Measurements from ENCODE around the gene MYOZ2.
"Not testable (repeated sequence)": the region's sequence is repeated elsewhere in the genome, so short reads cannot be mapped to it uniquely, and the experiment has no call there.

Gene MYOZ2

DNA sequence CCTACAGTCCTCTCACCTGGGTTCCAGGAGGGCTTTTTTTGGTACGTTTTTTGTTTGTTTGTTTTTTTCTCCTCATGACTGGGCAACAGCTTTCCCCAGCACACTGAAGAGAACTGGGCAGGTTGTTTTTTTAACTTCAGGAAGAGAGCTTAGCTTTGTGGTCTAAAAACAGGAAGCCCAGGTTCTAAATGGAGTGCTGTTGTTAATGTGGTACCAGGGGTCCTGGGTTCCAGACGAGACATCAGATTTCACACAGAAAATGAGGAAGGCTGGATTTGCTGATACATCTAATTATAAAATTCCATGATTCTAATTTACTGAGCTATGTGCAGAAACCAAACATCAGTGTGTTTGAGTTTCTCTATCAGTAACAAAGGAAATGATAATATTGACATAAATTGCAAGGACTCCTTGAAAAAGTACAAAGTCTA, 4.2 kb downstream of the MYOZ2 start:
- TF ChIP-seq, protein P1, sequence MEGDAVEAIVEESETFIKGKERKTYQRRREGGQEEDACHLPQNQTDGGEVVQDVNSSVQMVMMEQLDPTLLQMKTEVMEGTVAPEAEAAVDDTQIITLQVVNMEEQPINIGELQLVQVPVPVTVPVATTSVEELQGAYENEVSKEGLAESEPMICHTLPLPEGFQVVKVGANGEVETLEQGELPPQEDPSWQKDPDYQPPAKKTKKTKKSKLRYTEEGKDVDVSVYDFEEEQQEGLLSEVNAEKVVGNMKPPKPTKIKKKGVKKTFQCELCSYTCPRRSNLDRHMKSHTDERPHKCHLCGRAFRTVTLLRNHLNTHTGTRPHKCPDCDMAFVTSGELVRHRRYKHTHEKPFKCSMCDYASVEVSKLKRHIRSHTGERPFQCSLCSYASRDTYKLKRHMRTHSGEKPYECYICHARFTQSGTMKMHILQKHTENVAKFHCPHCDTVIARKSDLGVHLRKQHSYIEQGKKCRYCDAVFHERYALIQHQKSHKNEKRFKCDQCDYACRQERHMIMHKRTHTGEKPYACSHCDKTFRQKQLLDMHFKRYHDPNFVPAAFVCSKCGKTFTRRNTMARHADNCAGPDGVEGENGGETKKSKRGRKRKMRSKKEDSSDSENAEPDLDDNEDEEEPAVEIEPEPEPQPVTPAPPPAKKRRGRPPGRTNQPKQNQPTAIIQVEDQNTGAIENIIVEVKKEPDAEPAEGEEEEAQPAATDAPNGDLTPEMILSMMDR (IDR thresholded peaks at IDR 0.05; ENCODE audit: low read depth, low read length): no peak
- Histone ChIP-seq H3K4me3 (ENCODE audit: low read depth, low read length) (no peak overlapping the region), H3K9me3 (ENCODE audit: severe bottlenecking) (no peaks in the 10 kb centered on the region), H3K27ac (no peak overlapping the region), H3K27me3 (ENCODE audit: insufficient read depth, low read depth, severe bottlenecking) (no peaks in the 10 kb centered on the region), H3K36me3 (no peaks in the 10 kb centered on the region)
- no peak for DNase-seq

GRCh38 chr4:119141283-119141682, 5.7 kb downstream of the MYOZ2 start:
- not testable (repeated sequence) for DNase-seq; H3K27me3 ChIP-seq (ENCODE audit: insufficient read depth, low read depth, severe bottlenecking); H3K4me3 ChIP-seq (ENCODE audit: low read depth, low read length); H3K36me3 ChIP-seq; H3K9me3 ChIP-seq (ENCODE audit: severe bottlenecking); H3K27ac ChIP-seq

DNA sequence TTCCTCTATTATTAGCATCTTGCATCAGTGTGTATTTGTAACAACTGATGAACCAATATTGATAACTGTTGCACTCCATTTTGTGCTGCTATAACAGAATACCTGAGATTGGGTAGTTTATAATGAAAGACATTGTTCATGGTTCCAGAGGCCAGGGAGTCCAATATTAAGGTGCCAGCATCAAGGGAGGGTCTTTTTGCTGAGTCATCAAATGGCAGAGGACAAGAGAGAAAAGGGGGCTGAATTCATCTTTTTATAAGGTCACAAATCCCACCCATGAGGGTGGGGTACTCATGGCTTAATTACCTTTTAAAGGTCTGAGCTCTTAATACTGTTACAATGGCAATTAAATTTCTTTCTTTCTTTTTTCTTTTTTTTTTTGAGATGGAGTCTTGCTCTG, 7.2 kb downstream of the MYOZ2 start:
- no peaks in the 10 kb centered on the region for H3K27me3 ChIP-seq (ENCODE audit: insufficient read depth, low read depth, severe bottlenecking)
- no peak overlapping the region for H3K4me3 ChIP-seq (ENCODE audit: low read depth, low read length)
- H3K27ac ChIP-seq: no peak overlapping the region
- H3K36me3 ChIP-seq: no peaks in the 10 kb centered on the region
- TF ChIP-seq, protein P1 (IDR thresholded peaks at IDR 0.05; ENCODE audit: low read depth, low read length): no peak
- DNase-seq: no peak
- no peaks in the 10 kb centered on the region for H3K9me3 ChIP-seq (ENCODE audit: severe bottlenecking)

GRCh38 chr4:119143341-119143740, 7.7 kb downstream of the MYOZ2 start:
- H3K27me3 ChIP-seq (ENCODE audit: insufficient read depth, low read depth, severe bottlenecking); DNase-seq; H3K9me3 ChIP-seq (ENCODE audit: severe bottlenecking); H3K4me3 ChIP-seq (ENCODE audit: low read depth, low read length); H3K27ac ChIP-seq; H3K36me3 ChIP-seq: not testable (repeated sequence)

DNA sequence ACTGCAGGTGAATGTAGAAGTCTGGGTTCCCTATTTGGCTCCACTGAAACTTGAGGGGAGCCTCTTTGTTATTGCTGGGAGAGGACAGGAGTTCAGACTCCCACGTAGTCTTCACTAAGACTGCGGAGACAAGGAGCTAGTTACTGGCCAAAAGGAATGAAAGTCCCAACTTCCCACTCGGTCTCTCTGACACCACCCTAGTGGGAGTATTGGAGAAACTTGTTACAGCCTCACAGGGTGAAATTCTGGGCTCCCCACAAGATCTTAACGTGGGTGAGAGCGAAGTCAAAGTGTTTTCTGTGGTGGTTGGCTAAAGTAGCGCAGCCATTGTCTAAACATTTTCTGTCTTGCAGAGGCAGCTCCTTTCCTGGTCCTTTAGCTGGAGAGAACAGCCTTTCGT, 13.5 kb downstream of the MYOZ2 start:
- Histone ChIP-seq H3K27me3 (ENCODE audit: insufficient read depth, low read depth, severe bottlenecking) (no peaks in the 10 kb centered on the region), H3K27ac (no peak overlapping the region), H3K4me3 (ENCODE audit: low read depth, low read length) (no peak overlapping the region), H3K9me3 (ENCODE audit: severe bottlenecking) (no peaks in the 10 kb centered on the region), H3K36me3 (no peaks in the 10 kb centered on the region)
- TF ChIP-seq, protein P1 (IDR thresholded peaks at IDR 0.05; ENCODE audit: low read depth, low read length): no peak
- DNase-seq: no peak

GRCh38 chr4:119151161-119151560, 15.5 kb downstream of the MYOZ2 start:
- H3K4me3 ChIP-seq (ENCODE audit: low read depth, low read length): no peak overlapping the region
- no peak overlapping the region for H3K27ac ChIP-seq
- DNase-seq: no peak
- no peaks in the 10 kb centered on the region for H3K9me3 ChIP-seq (ENCODE audit: severe bottlenecking)
- H3K36me3 ChIP-seq: no peaks in the 10 kb centered on the region
- TF ChIP-seq, protein P1 (IDR thresholded peaks at IDR 0.05; ENCODE audit: low read depth, low read length): no peak
- no peaks in the 10 kb centered on the region for H3K27me3 ChIP-seq (ENCODE audit: insufficient read depth, low read depth, severe bottlenecking)

DNA sequence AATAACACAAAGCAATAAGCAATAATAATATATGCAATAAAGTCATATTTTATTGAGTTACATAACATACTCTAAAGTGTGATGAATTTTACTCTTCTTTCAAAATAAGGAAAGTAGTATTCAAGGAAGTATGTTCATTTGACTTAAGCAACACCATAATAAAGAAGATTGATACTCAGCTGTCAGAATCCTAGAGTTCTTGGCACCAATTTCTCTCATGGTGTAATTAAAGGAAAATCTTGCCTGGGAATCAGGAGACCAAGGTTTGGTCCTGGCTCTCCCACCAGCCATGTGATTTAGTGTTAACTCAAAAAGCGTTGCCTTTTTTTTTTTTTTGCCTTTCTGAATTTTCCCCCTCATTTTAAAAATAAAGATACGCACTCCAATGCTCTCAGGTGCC, 17.1 kb downstream of the MYOZ2 start:
- TF ChIP-seq, protein P1 (IDR thresholded peaks at IDR 0.05; ENCODE audit: low read depth, low read length): no peak
- H3K27ac ChIP-seq: no peak overlapping the region
- no peak overlapping the region for H3K4me3 ChIP-seq (ENCODE audit: low read depth, low read length)
- DNase-seq: no peak
- H3K27me3 ChIP-seq (ENCODE audit: insufficient read depth, low read depth, severe bottlenecking): no peaks in the 10 kb centered on the region
- no peaks in the 10 kb centered on the region for H3K9me3 ChIP-seq (ENCODE audit: severe bottlenecking)
- no peaks in the 10 kb centered on the region for H3K36me3 ChIP-seq

Data from WERI-Rb-1 (cell line).